Natural killer cell (primary cell): ENCODE results near the gene WRNIP1. TPM values are rescaled to one million over a fixed set of nuclear protein-coding genes. Genes with fewer than 3 reads are reported as not detected.

Experiments used
- ATAC-seq, 3 donors: fragments of 150-1000 bp in 2 of 3; fragments of 200-7000 bp in 1 of 3; cut with Tn5 transposase; 1 replicate in 1 of 3; 2 replicates in 2 of 3; pipeline ENCODE4 v1.10.0; 2021; ENCODE audit warnings: mild to moderate bottlenecking in 2 of 3, moderate library complexity in 2 of 3
- DNase-seq, 2 donors: peaks; one replicate each; pipeline versions ENCODE4 v3.0.0 to v3.0.0-alpha.2; 2013 to 2021; ENCODE audit warnings: mixed read lengths in 1 of 2
- H3K27ac ChIP-seq: one replicate; pipeline ENCODE4 v1.5.1; 2013; ENCODE audit warnings: mild to moderate bottlenecking, low read length
- H3K27me3 ChIP-seq: one replicate; pipeline ENCODE4 v1.6.1; 2013; ENCODE audit warnings: low read length; ENCODE audit not compliant: control insufficient read depth, insufficient read depth
- H3K36me3 ChIP-seq: one replicate; pipeline ENCODE4 v1.6.1; 2013; ENCODE audit warnings: low read length; ENCODE audit not compliant: control insufficient read depth, insufficient read depth
- H3K4me1 ChIP-seq: one replicate; pipeline ENCODE4 v1.6.1; 2013; ENCODE audit warnings: low read length; ENCODE audit not compliant: control insufficient read depth, insufficient read depth
- H3K4me3 ChIP-seq: one replicate; pipeline ENCODE4 v1.5.1; 2013; ENCODE audit warnings: low read length
- H3K9me3 ChIP-seq: one replicate; pipeline ENCODE4 v1.6.1; 2013; ENCODE audit warnings: low read length; ENCODE audit not compliant: control insufficient read depth, insufficient read depth
- H3K27ac Mint-ChIP-seq, 2 donors: one replicate each; pipeline ENCODE4 v1.8.0; 2022; ENCODE audit warnings: mild to moderate bottlenecking in 2 of 2, mixed read lengths in 2 of 2, moderate library complexity in 1 of 2
- H3K27me3 Mint-ChIP-seq, 2 donors: one replicate each; pipeline ENCODE4 v1.8.0; 2022; ENCODE audit warnings: low read depth in 2 of 2, mixed read lengths in 2 of 2
- H3K36me3 Mint-ChIP-seq: one replicate; pipeline ENCODE4 v1.8.0; 2022; ENCODE audit warnings: mixed read lengths
- H3K4me1 Mint-ChIP-seq, 2 donors: one replicate each; pipeline ENCODE4 v1.8.0; 2022; ENCODE audit warnings: mixed read lengths in 2 of 2
- H3K4me3 Mint-ChIP-seq: one replicate; pipeline ENCODE4 v1.8.0; 2022; ENCODE audit warnings: mild to moderate bottlenecking, moderate library complexity, mixed read lengths
- H3K9me3 Mint-ChIP-seq, 2 donors: one replicate each; pipeline ENCODE4 v1.8.0; 2022; ENCODE audit warnings: mixed read lengths in 2 of 2
- WGBS: methylation state at CpG from one replicate; pipeline ENCODE4 v1.1.7; 2013; ENCODE audit warnings: missing lambda C conversion rate; ENCODE audit not compliant: insufficient coverage; 5-methylcytosine and 5-hydroxymethylcytosine counted together
- intact Hi-C: fragments of 100-400 bp; cut with micrococcal nuclease; formaldehyde crosslinking; loops from one replicate; pipeline ENCODE4 v1.14.2; 2022
- total RNA-seq, 4 donors: library from RNA; stranded (reverse); fragments of 120-200 nt in 1 of 4; gene quantifications; one replicate each; pipeline versions ENCODE4 v1.2.3 to v1.2.4, GENCODE V29; 2013 to 2022
- TF ChIP-seq, protein P1 (sequence below): fragments of 200-600 bp; IDR thresholded peaks from one replicate; pipeline ENCODE4 v1.8.0; 2022; ENCODE audit warnings: antibody characterized with exemption

The WRNIP1 gene
- total RNA-seq, 3 donors from 2014 or later (not counting 1 experiment from before 2014, with no cell fraction given): 27.9 to 34.8 (median 30.5) TPM

DNA sequence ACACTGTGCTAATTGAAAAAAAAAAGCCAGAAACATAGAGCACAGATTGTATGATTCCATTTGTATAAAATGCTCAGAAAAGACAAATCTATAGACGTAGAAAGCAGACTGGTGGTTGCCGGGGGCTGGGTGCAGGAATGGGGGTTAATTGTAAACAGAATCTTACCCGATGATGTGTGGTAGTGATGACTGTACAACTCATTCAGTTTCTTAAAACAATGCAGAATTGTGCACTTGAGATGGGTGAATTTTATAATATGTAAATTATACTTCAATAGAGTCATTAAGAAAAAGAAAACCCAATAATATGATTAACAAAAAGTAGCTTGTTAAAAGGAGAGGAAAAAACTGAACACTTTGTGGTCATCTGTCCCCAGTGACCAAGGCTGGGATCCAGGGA is 10.8 kb upstream of the WRNIP1 start:
- ATAC-seq (no peak), DNase-seq (no peak)
- H3K9me3 Mint-ChIP-seq: no peaks in the 10 kb centered on the region
- H3K36me3 Mint-ChIP-seq: no peaks in the 10 kb centered on the region
- Histone ChIP-seq H3K4me1 (peaks cover 3% of the 10 kb centered on the region), H3K9me3 (no peaks in the 10 kb centered on the region), H3K27me3 (peaks cover 2% of the 10 kb centered on the region), H3K4me3 (no peak overlapping the region), H3K27ac (no peak overlapping the region), H3K36me3 (no peaks in the 10 kb centered on the region)
- intact Hi-C loops: no loop called here
- H3K4me3 Mint-ChIP-seq: no peak overlapping the region
- peaks cover 11 to 17% of the 10 kb centered on the region in 2 donors for H3K4me1 Mint-ChIP-seq
- 93% methylated on average over 3 of the region's 3 CpGs for WGBS
- TF ChIP-seq, protein P1, sequence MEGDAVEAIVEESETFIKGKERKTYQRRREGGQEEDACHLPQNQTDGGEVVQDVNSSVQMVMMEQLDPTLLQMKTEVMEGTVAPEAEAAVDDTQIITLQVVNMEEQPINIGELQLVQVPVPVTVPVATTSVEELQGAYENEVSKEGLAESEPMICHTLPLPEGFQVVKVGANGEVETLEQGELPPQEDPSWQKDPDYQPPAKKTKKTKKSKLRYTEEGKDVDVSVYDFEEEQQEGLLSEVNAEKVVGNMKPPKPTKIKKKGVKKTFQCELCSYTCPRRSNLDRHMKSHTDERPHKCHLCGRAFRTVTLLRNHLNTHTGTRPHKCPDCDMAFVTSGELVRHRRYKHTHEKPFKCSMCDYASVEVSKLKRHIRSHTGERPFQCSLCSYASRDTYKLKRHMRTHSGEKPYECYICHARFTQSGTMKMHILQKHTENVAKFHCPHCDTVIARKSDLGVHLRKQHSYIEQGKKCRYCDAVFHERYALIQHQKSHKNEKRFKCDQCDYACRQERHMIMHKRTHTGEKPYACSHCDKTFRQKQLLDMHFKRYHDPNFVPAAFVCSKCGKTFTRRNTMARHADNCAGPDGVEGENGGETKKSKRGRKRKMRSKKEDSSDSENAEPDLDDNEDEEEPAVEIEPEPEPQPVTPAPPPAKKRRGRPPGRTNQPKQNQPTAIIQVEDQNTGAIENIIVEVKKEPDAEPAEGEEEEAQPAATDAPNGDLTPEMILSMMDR: no peak
- H3K27ac Mint-ChIP-seq: no peak overlapping the region
- peaks cover 27 to 33% of the 10 kb centered on the region in 2 donors for H3K27me3 Mint-ChIP-seq

- H3K9me3 Mint-ChIP-seq: no peaks in the 10 kb centered on the region
- TF ChIP-seq, protein P1: no peak
- no peak overlapping the region for H3K27ac Mint-ChIP-seq
- H3K9me3 ChIP-seq: no peaks in the 10 kb centered on the region
- H3K4me3 Mint-ChIP-seq: no peak overlapping the region
- ATAC-seq (no peak), DNase-seq (no peak)
- no CpG with 5 or more reads among the region's 1 CpG for WGBS
- H3K36me3 ChIP-seq: no peaks in the 10 kb centered on the region
- H3K36me3 Mint-ChIP-seq: no peaks in the 10 kb centered on the region
- intact Hi-C loops: no loop called here
- H3K4me1 ChIP-seq: peaks cover 3% of the 10 kb centered on the region
- peaks cover 8 to 14% of the 10 kb centered on the region in 2 donors for H3K4me1 Mint-ChIP-seq
- H3K4me3 ChIP-seq: no peak overlapping the region
- H3K27ac ChIP-seq: no peak overlapping the region
- H3K27me3 Mint-ChIP-seq: peaks cover 25 to 27% of the 10 kb centered on the region in 2 donors
- H3K27me3 ChIP-seq: peaks cover 2% of the 10 kb centered on the region
Measured at GRCh38 chr6:2754911-2755310, 10.3 kb upstream of the WRNIP1 start.

DNA sequence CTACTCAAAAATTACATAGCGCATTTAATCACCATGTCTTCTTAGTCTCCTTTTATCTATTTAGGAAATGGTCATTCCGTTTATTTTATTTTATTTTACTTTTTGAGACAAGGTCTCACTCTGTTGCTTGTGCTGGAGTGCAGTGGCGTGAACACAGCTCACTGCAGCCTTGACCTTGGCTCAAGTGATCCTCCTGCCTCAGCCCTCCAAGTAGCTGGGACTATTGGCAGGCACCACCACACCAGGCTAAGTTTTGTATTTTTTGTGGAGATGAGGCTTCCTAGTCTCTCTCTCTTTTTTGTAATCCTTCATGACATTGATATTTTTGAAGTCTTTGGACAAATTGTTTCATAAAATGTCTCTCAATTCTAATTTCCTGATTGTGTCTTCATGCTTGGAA is 9.7 kb upstream of the WRNIP1 start:
- Histone ChIP-seq H3K36me3 (no peaks in the 10 kb centered on the region), H3K27me3 (peaks cover 2% of the 10 kb centered on the region), H3K4me1 (peaks cover 3% of the 10 kb centered on the region), H3K9me3 (no peaks in the 10 kb centered on the region), H3K4me3 (no peak overlapping the region), H3K27ac (no peak overlapping the region)
- DNase-seq (no peak), ATAC-seq (no peak)
- no peak overlapping the region for H3K4me3 Mint-ChIP-seq
- no peak overlapping the region for H3K27ac Mint-ChIP-seq
- WGBS: 96% methylated on average over 3 of the region's 3 CpGs
- H3K9me3 Mint-ChIP-seq: no peaks in the 10 kb centered on the region
- H3K4me1 Mint-ChIP-seq: peaks cover 4 to 9% of the 10 kb centered on the region in 2 donors
- intact Hi-C loops: no loop called here
- no peaks in the 10 kb centered on the region for H3K36me3 Mint-ChIP-seq
- peaks cover 22 to 23% of the 10 kb centered on the region in 2 donors for H3K27me3 Mint-ChIP-seq
- TF ChIP-seq, protein P1: no peak

GRCh38 chr6:2756241-2756640 is 9.0 kb upstream of the WRNIP1 start:
- 71% methylated on average over 1 of the region's 2 CpGs for WGBS
- Histone ChIP-seq H3K4me1 (peaks cover 3% of the 10 kb centered on the region), H3K27ac (no peak overlapping the region), H3K36me3 (no peaks in the 10 kb centered on the region), H3K4me3 (no peak overlapping the region), H3K9me3 (no peaks in the 10 kb centered on the region), H3K27me3 (peaks cover 2% of the 10 kb centered on the region)
- no peak for ATAC-seq
- no peaks in the 10 kb centered on the region for H3K36me3 Mint-ChIP-seq
- DNase-seq: no peak
- no peaks in the 10 kb centered on the region for H3K9me3 Mint-ChIP-seq
- no peak overlapping the region for H3K4me3 Mint-ChIP-seq
- TF ChIP-seq, protein P1: no peak
- no peak overlapping the region for H3K27ac Mint-ChIP-seq
- intact Hi-C loops: no loop called here
- H3K4me1 Mint-ChIP-seq: peaks cover 4 to 13% of the 10 kb centered on the region in 2 donors
- H3K27me3 Mint-ChIP-seq: peaks cover 16 to 22% of the 10 kb centered on the region in 2 donors
